Mesenchymal stem cell (in vitro differentiated cells and primary cell): ENCODE results near the gene OMA1.

Experiments used
- DNase-seq: peaks from one replicate; pipeline ENCODE4 v3.0.0-alpha.2; 2013
- H2AFZ ChIP-seq: one replicate; pipeline ENCODE4 v1.6.1; 2013; ENCODE audit warnings: low read depth, mild to moderate bottlenecking, control low read depth, inconsistent platforms, low read length, moderate library complexity
- H2AK5ac ChIP-seq: 2 replicates; pipeline ENCODE4 v1.6.1; 2013; ENCODE audit warnings: low read length, moderate library complexity, mild to moderate bottlenecking, inconsistent platforms; ENCODE audit not compliant: severe bottlenecking
- H2BK120ac ChIP-seq: one replicate; pipeline ENCODE4 v1.6.1; 2013; ENCODE audit warnings: low read depth, mild to moderate bottlenecking, inconsistent platforms, low read length, moderate library complexity
- H2BK12ac ChIP-seq, 2 experiments: one replicate each; pipeline ENCODE4 v1.6.1; 2013; ENCODE audit warnings: inconsistent platforms in 2 of 2, low read length in 2 of 2, mild to moderate bottlenecking in 2 of 2, moderate library complexity in 2 of 2, control low read depth in 1 of 2
- H2BK15ac ChIP-seq: one replicate; pipeline ENCODE4 v1.6.1; 2013; ENCODE audit warnings: mild to moderate bottlenecking, low read depth, inconsistent platforms; ENCODE audit not compliant: poor library complexity, severe bottlenecking
- H2BK5ac ChIP-seq: 2 replicates; pipeline ENCODE4 v1.6.1; 2013; ENCODE audit warnings: low read depth, mild to moderate bottlenecking, low read length, control low read depth, inconsistent platforms; ENCODE audit not compliant: poor library complexity, severe bottlenecking
- H3K14ac ChIP-seq, 2 experiments: one replicate each; pipeline ENCODE4 v1.6.1; 2013; ENCODE audit warnings: inconsistent platforms in 2 of 2, low read length in 2 of 2, control low read depth in 1 of 2, mild to moderate bottlenecking in 1 of 2, moderate library complexity in 1 of 2
- H3K18ac ChIP-seq, 2 experiments: one replicate each; pipeline ENCODE4 v1.6.1; 2013; ENCODE audit warnings: inconsistent platforms in 2 of 2, low read length in 2 of 2, control low read depth in 1 of 2, low read depth in 1 of 2, mild to moderate bottlenecking in 1 of 2
- H3K23ac ChIP-seq, 2 experiments: one replicate each; pipeline ENCODE4 v1.6.1; 2013; ENCODE audit warnings: inconsistent platforms in 2 of 2, low read length in 2 of 2, mild to moderate bottlenecking in 2 of 2, moderate library complexity in 2 of 2, control low read depth in 1 of 2
- H3K27ac ChIP-seq: 2 replicates; pipeline ENCODE4 v1.5.1; 2013; ENCODE audit warnings: mild to moderate bottlenecking, moderate library complexity, low read length, control low read depth, inconsistent platforms; ENCODE audit not compliant: poor library complexity, severe bottlenecking
- H3K27me3 ChIP-seq, 2 experiments: 2 replicates each; pipeline versions ENCODE4 v1.6.1 to v1.7.0; 2013; ENCODE audit warnings: low read length in 2 of 2, mild to moderate bottlenecking in 2 of 2, moderate library complexity in 2 of 2, control low read depth in 1 of 2, inconsistent platforms in 1 of 2; ENCODE audit not compliant: control insufficient read depth in 1 of 2, insufficient read depth in 1 of 2
- H3K36me3 ChIP-seq, 2 experiments: 2 replicates each; pipeline versions ENCODE4 v1.6.1 to v1.7.0; 2013; ENCODE audit warnings: low read length in 2 of 2, control low read depth in 1 of 2, inconsistent platforms in 1 of 2, low read depth in 1 of 2, mild to moderate bottlenecking in 1 of 2; ENCODE audit not compliant: insufficient read depth in 2 of 2, control insufficient read depth in 1 of 2
- H3K4ac ChIP-seq, 2 experiments: one replicate each; pipeline ENCODE4 v1.6.1; 2013; ENCODE audit warnings: inconsistent platforms in 2 of 2, low read length in 2 of 2, mild to moderate bottlenecking in 2 of 2, moderate library complexity in 2 of 2, control low read depth in 1 of 2, low read depth in 1 of 2
- H3K4me1 ChIP-seq: 2 replicates; pipeline ENCODE4 v1.6.1; 2013; ENCODE audit warnings: low read depth, low read length, control low read depth; ENCODE audit not compliant: control insufficient read depth, insufficient read depth
- H3K4me2 ChIP-seq: 2 replicates; pipeline ENCODE4 v1.6.1; 2013; ENCODE audit warnings: low read length, mild to moderate bottlenecking, inconsistent platforms; ENCODE audit not compliant: poor library complexity, severe bottlenecking
- H3K4me3 ChIP-seq, 2 experiments: 2 replicates each; pipeline versions ENCODE4 v1.5.1 to v1.7.0; 2013; ENCODE audit warnings: low read length in 2 of 2, mild to moderate bottlenecking in 2 of 2, control low read depth in 1 of 2, low read depth in 1 of 2; ENCODE audit not compliant: insufficient read depth in 1 of 2
- H3K79me1 ChIP-seq: replicated peaks from 2 replicates; pipeline ENCODE4 v1.6.1; 2013; ENCODE audit warnings: mild to moderate bottlenecking, control low read depth, low read length, inconsistent platforms; ENCODE audit not compliant: poor library complexity, severe bottlenecking
- H3K9ac ChIP-seq: 2 replicates; pipeline ENCODE4 v1.7.0; 2013; ENCODE audit warnings: mild to moderate bottlenecking, low read length, moderate library complexity
- H3K9me3 ChIP-seq: 2 replicates; pipeline ENCODE4 v1.7.0; 2013; ENCODE audit warnings: mild to moderate bottlenecking, low read length; ENCODE audit not compliant: control insufficient read depth
- H4K8ac ChIP-seq: one replicate; pipeline ENCODE4 v1.6.1; 2013; ENCODE audit warnings: inconsistent platforms, mild to moderate bottlenecking, low read length, moderate library complexity
- H4K91ac ChIP-seq: one replicate; pipeline ENCODE4 v1.6.1; 2013; ENCODE audit warnings: mild to moderate bottlenecking, low read length, inconsistent platforms
- WGBS: methylation state at CpG from one replicate; pipeline ENCODE4 v1.1.7; 2013; ENCODE audit warnings: mixed read lengths; 5-methylcytosine and 5-hydroxymethylcytosine counted together

OMA1 gene

GRCh38 chr1:58529284-58529683 lies 17.2 kb downstream of the OMA1 start:
- Histone ChIP-seq H3K79me1 (no peaks in the 10 kb centered on the region), H3K18ac (no peak overlapping the region), H3K27me3 (no peaks in the 10 kb centered on the region), H3K36me3 (peaks cover 0 to 3% of the 10 kb centered on the region in 2 experiments), H3K4me3 (no peak overlapping the region), H4K8ac (no peak overlapping the region), H2BK12ac (no peak overlapping the region), H3K14ac (no peak overlapping the region), H2BK5ac (no peak overlapping the region), H3K9ac (peak overlapping the region; percentile 53), H2AK5ac (no peak overlapping the region), H2BK15ac (no peak overlapping the region), H3K4me1 (no peaks in the 10 kb centered on the region), H3K4me2 (no peak overlapping the region), H3K9me3 (no peaks in the 10 kb centered on the region), H2AFZ (no peak overlapping the region), H2BK120ac (no peak overlapping the region), H3K27ac (no peak overlapping the region), H4K91ac (no peak overlapping the region), H3K23ac (no peak overlapping the region), H3K4ac (no peak overlapping the region)
- no CpG with 5 or more reads among the region's 1 CpG for WGBS
- no peak for DNase-seq

DNA sequence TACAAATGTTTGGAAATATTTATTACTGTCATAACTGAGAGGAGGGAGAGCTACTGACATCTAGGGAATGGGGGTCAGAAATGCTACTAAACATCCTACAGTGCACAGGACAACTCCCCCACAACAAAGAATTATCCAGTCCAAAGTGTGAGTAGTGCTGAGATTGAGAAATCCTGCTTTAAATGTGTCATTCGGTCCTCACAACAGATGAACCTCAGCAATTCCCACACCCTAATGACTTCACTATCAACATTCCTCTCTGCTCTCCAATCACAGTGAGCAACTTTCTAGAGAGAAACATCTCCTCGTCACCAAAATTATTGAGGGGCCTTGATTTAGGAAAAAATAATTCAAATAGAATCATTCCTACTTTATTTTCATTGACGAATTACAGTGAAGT lies 18.0 kb downstream of the OMA1 start:
- H2AFZ ChIP-seq = no peak overlapping the region
- H3K4me2 ChIP-seq = no peak overlapping the region
- H4K8ac ChIP-seq = no peak overlapping the region
- H2BK15ac ChIP-seq = no peak overlapping the region
- peak; percentile 37 for DNase-seq
- peak overlapping the region in 1 of 2 experiments; percentile 54 for H2BK12ac ChIP-seq
- H3K4ac ChIP-seq = no peak overlapping the region
- no peak overlapping the region for H3K14ac ChIP-seq
- WGBS = 83% methylated on average over 1 of the region's 3 CpGs
- H3K9me3 ChIP-seq = no peaks in the 10 kb centered on the region
- peak overlapping the region; percentile 53 for H3K9ac ChIP-seq
- no peaks in the 10 kb centered on the region for H3K27me3 ChIP-seq
- H4K91ac ChIP-seq = no peak overlapping the region
- no peaks in the 10 kb centered on the region for H3K79me1 ChIP-seq
- H2BK120ac ChIP-seq = no peak overlapping the region
- H2AK5ac ChIP-seq = no peak overlapping the region
- H2BK5ac ChIP-seq = no peak overlapping the region
- H3K27ac ChIP-seq = no peak overlapping the region
- H3K18ac ChIP-seq = peak overlapping the region in 1 of 2 experiments; percentile 34
- no peak overlapping the region for H3K23ac ChIP-seq
- peaks cover 0 to 3% of the 10 kb centered on the region in 2 experiments for H3K36me3 ChIP-seq
- no peak overlapping the region for H3K4me3 ChIP-seq
- H3K4me1 ChIP-seq = no peaks in the 10 kb centered on the region

- H3K9me3 ChIP-seq = no peaks in the 10 kb centered on the region
- no peak overlapping the region for H3K4ac ChIP-seq
- H3K79me1 ChIP-seq = peaks cover 2% of the 10 kb centered on the region
- peaks cover 0 to 3% of the 10 kb centered on the region in 2 experiments for H3K36me3 ChIP-seq
- no peak overlapping the region for H2BK15ac ChIP-seq
- H3K18ac ChIP-seq = no peak overlapping the region
- no peak overlapping the region for H3K23ac ChIP-seq
- H2AK5ac ChIP-seq = no peak overlapping the region
- no peak overlapping the region for H3K4me3 ChIP-seq
- no peak overlapping the region for H2BK5ac ChIP-seq
- WGBS = 90% methylated on average over 2 of the region's 3 CpGs
- DNase-seq = peak; percentile 9
- no peak overlapping the region for H3K27ac ChIP-seq
- H3K14ac ChIP-seq = no peak overlapping the region
- H4K8ac ChIP-seq = no peak overlapping the region
- no peak overlapping the region for H2AFZ ChIP-seq
- H3K9ac ChIP-seq = no peak overlapping the region
- no peak overlapping the region for H3K4me2 ChIP-seq
- no peak overlapping the region for H4K91ac ChIP-seq
- H2BK120ac ChIP-seq = no peak overlapping the region
- no peaks in the 10 kb centered on the region for H3K4me1 ChIP-seq
- H2BK12ac ChIP-seq = no peak overlapping the region
- H3K27me3 ChIP-seq = no peaks in the 10 kb centered on the region
Measured at GRCh38 chr1:58524353-58524945, 22.1 kb downstream of the OMA1 start.

GRCh38 chr1:58515794-58516401 lies 30.6 kb downstream of the OMA1 start:
- H3K4ac ChIP-seq = no peak overlapping the region
- H3K18ac ChIP-seq = no peak overlapping the region
- H3K9ac ChIP-seq = peak overlapping the region; percentile 54
- peaks cover 3% of the 10 kb centered on the region for H3K79me1 ChIP-seq
- peaks cover 0 to 3% of the 10 kb centered on the region in 2 experiments for H3K36me3 ChIP-seq
- no peak overlapping the region for H2BK12ac ChIP-seq
- no peaks in the 10 kb centered on the region for H3K9me3 ChIP-seq
- H3K4me2 ChIP-seq = no peak overlapping the region
- H3K27ac ChIP-seq = no peak overlapping the region
- H3K14ac ChIP-seq = no peak overlapping the region
- H2AK5ac ChIP-seq = no peak overlapping the region
- H2BK5ac ChIP-seq = no peak overlapping the region
- no peak overlapping the region for H4K8ac ChIP-seq
- no peak overlapping the region for H3K23ac ChIP-seq
- H3K4me3 ChIP-seq = no peak overlapping the region
- H3K4me1 ChIP-seq = no peaks in the 10 kb centered on the region
- H2BK15ac ChIP-seq = no peak overlapping the region
- H3K27me3 ChIP-seq = no peaks in the 10 kb centered on the region
- peak; percentile 82 for DNase-seq
- 3% methylated on average over 1 of the region's 2 CpGs for WGBS
- no peak overlapping the region for H4K91ac ChIP-seq
- no peak overlapping the region for H2BK120ac ChIP-seq
- no peak overlapping the region for H2AFZ ChIP-seq
